ENCODE measurements around the gene ADGRL1. TPM values are rescaled to one million over a fixed set of nuclear protein-coding genes. Genes with fewer than 3 reads are reported as not detected.

Gene ADGRL1
- total RNA-seq, 1 experiment from 2014 or later = 39.3 TPM

DNA sequence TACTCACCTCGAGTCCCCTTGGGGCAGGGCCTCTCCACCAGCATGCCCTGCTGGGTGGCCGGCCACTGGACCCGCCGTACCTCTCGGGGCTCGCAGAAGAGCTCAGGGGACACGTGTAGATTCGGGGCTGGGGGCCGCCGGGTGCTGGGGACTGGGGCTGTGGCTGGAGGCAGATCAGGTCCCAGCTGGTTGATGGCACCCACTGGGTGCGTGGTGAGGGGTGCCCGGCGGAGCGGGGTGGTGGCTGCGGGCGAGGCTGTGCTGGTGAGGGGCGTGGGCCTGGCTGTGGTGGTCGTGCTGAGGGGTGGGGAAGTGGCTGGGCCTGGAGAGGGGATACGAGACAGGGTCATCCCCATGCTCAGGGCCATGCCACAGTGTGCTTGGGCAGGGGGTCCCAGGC, 44.7 kb downstream of the ADGRL1 start:
- no peak overlapping the region for H2AFZ ChIP-seq (ENCODE audit: low read length)
- no peak for ATAC-seq
- H4K20me1 ChIP-seq (ENCODE audit: low read length) = no peaks in the 10 kb centered on the region
- no peaks in the 10 kb centered on the region for H3F3A ChIP-seq (ENCODE audit: low read length, unreplicated experiment)
- TF ChIP-seq EZH2phosphoT487 (IDR thresholded peaks at IDR 0.05; ENCODE audit: borderline replicate concordance, low read length) (no peak), EZH2 (IDR thresholded peaks at IDR 0.05; ENCODE audit: low read length, unreplicated experiment) (no peak)
- TF ChIP-seq, protein P1, sequence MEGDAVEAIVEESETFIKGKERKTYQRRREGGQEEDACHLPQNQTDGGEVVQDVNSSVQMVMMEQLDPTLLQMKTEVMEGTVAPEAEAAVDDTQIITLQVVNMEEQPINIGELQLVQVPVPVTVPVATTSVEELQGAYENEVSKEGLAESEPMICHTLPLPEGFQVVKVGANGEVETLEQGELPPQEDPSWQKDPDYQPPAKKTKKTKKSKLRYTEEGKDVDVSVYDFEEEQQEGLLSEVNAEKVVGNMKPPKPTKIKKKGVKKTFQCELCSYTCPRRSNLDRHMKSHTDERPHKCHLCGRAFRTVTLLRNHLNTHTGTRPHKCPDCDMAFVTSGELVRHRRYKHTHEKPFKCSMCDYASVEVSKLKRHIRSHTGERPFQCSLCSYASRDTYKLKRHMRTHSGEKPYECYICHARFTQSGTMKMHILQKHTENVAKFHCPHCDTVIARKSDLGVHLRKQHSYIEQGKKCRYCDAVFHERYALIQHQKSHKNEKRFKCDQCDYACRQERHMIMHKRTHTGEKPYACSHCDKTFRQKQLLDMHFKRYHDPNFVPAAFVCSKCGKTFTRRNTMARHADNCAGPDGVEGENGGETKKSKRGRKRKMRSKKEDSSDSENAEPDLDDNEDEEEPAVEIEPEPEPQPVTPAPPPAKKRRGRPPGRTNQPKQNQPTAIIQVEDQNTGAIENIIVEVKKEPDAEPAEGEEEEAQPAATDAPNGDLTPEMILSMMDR (conservative IDR thresholded peaks at IDR 0.05; ENCODE audit: low read depth, low read length) = no peak
- no peaks in the 10 kb centered on the region for H3K4me1 ChIP-seq (ENCODE audit: insufficient read depth, low read length)
- no peak for DNase-seq
- H3K4me3 ChIP-seq (ENCODE audit: low read length) = no peak overlapping the region
- no peaks in the 10 kb centered on the region for H3K27me3 ChIP-seq (ENCODE audit: low read length)
- H3K79me2 ChIP-seq (ENCODE audit: low read length) = no peaks in the 10 kb centered on the region
- no peaks in the 10 kb centered on the region for H3K9me3 ChIP-seq (ENCODE audit: low read length)
- H3K9me2 ChIP-seq (replicated peaks; ENCODE audit: low read length) = no peaks in the 10 kb centered on the region
- peaks cover 10% of the 10 kb centered on the region for H3K36me3 ChIP-seq (ENCODE audit: low read depth, low read length)
- ChIA-PET CTCF (no interaction called here), POLR2A (ENCODE audit: unreplicated experiment) (no interaction called here)
- BruUV-seq (replicated peaks) = no TSS peak
- intact Hi-C loops (cut with micrococcal nuclease) = no loop called here
- no peak overlapping the region for H3K27ac ChIP-seq (ENCODE audit: low read length)
- H3K9ac ChIP-seq (ENCODE audit: low read length) = no peak overlapping the region
- no peak overlapping the region for H3K4me2 ChIP-seq (ENCODE audit: low read length)

DNA sequence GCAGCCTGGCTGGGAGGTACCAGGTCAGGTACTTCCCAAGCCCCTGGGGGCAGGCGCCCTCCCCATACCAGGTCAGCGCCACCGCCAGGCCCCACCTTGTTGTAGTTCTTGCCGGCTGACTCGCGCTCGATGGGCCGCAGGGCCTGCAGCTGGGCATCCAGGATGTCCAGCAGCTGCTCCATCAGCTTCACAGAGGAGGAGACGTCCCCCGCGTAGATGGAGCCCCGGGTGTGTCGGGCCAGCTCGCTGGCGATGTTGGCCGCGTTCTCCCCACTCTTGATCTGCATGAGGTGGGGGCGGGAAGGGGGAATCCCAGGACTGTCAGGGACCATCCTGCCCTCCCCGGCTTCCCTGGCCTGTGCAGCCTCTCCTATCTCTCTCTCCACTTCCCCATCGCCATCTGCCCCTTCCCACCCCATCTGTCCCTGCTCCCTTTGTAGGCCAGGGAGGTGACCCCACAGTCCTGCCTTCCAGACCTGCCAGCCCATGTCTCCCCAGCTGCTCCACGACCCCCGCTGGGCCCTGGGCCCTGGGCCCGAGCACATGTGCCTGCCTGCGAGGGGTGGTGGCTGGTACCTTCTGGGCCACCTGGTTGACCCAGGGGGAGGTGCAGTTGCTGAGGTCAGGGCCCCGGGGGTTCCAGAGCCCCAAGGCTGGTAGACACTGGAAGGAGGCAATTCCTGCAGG, 45.8 kb downstream of the ADGRL1 start:
- Histone ChIP-seq H3K4me1 (ENCODE audit: insufficient read depth, low read length) (no peaks in the 10 kb centered on the region), H3K36me3 (ENCODE audit: low read depth, low read length) (peaks cover 14% of the 10 kb centered on the region), H4K20me1 (ENCODE audit: low read length) (no peaks in the 10 kb centered on the region), H3K27ac (ENCODE audit: low read length) (no peak overlapping the region), H3K9me3 (ENCODE audit: low read length) (no peaks in the 10 kb centered on the region), H2AFZ (ENCODE audit: low read length) (no peak overlapping the region), H3K9ac (ENCODE audit: low read length) (no peak overlapping the region), H3K9me2 (replicated peaks; ENCODE audit: low read length) (no peaks in the 10 kb centered on the region), H3K4me2 (ENCODE audit: low read length) (no peak overlapping the region), H3K4me3 (ENCODE audit: low read length) (no peak overlapping the region), H3F3A (ENCODE audit: low read length, unreplicated experiment) (no peaks in the 10 kb centered on the region), H3K79me2 (ENCODE audit: low read length) (no peaks in the 10 kb centered on the region), H3K27me3 (ENCODE audit: low read length) (no peaks in the 10 kb centered on the region)
- DNase-seq = no peak
- intact Hi-C loops (cut with micrococcal nuclease) = no loop called here
- ChIA-PET CTCF (no interaction called here), POLR2A (ENCODE audit: unreplicated experiment) (no interaction called here)
- no TSS peak for BruUV-seq (replicated peaks)
- TF ChIP-seq EZH2phosphoT487 (IDR thresholded peaks at IDR 0.05; ENCODE audit: borderline replicate concordance, low read length) = no peak
- TF ChIP-seq, protein P1 (conservative IDR thresholded peaks at IDR 0.05; ENCODE audit: low read depth, low read length) = no peak
- no peak for TF ChIP-seq EZH2 (IDR thresholded peaks at IDR 0.05; ENCODE audit: low read length, unreplicated experiment)
- no peak for ATAC-seq

DNA sequence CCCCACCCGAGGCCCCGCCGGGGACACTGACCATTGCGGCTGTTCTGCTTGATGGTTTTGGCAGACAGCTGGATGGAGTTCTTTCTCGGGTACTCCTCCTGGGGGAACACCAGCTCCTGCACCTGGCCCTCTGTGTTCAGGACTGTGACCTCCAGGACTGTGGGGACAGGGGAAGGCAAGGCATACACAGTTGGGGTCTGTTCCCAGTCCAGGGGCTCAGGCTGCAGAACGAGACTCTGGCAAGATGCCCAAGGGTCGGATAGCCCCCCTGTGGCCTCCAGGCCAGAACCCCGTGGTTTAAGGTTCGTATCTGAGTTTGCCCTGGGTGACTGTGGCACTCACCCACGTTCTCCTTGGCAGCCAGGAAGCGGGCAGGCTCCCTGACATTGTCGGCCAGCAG, 46.9 kb downstream of the ADGRL1 start:
- no peak overlapping the region for H3K27ac ChIP-seq (ENCODE audit: low read length)
- H3K4me1 ChIP-seq (ENCODE audit: insufficient read depth, low read length) = no peaks in the 10 kb centered on the region
- no peak for DNase-seq
- no peak overlapping the region for H3K9ac ChIP-seq (ENCODE audit: low read length)
- BruUV-seq (replicated peaks) = no TSS peak
- H4K20me1 ChIP-seq (ENCODE audit: low read length) = no peaks in the 10 kb centered on the region
- no peak overlapping the region for H2AFZ ChIP-seq (ENCODE audit: low read length)
- peaks cover 14% of the 10 kb centered on the region for H3K36me3 ChIP-seq (ENCODE audit: low read depth, low read length)
- no peak overlapping the region for H3K4me3 ChIP-seq (ENCODE audit: low read length)
- H3K27me3 ChIP-seq (ENCODE audit: low read length) = no peaks in the 10 kb centered on the region
- no peak overlapping the region for H3K4me2 ChIP-seq (ENCODE audit: low read length)
- ChIA-PET CTCF (no interaction called here), POLR2A (ENCODE audit: unreplicated experiment) (no interaction called here)
- no peaks in the 10 kb centered on the region for H3K79me2 ChIP-seq (ENCODE audit: low read length)
- ATAC-seq = no peak
- no peaks in the 10 kb centered on the region for H3K9me3 ChIP-seq (ENCODE audit: low read length)
- TF ChIP-seq EZH2phosphoT487 (IDR thresholded peaks at IDR 0.05; ENCODE audit: borderline replicate concordance, low read length) (no peak), EZH2 (IDR thresholded peaks at IDR 0.05; ENCODE audit: low read length, unreplicated experiment) (no peak)
- TF ChIP-seq, protein P1 (conservative IDR thresholded peaks at IDR 0.05; ENCODE audit: low read depth, low read length) = no peak
- intact Hi-C loops (cut with micrococcal nuclease) = no loop called here
- no peaks in the 10 kb centered on the region for H3K9me2 ChIP-seq (replicated peaks; ENCODE audit: low read length)
- H3F3A ChIP-seq (ENCODE audit: low read length, unreplicated experiment) = no peaks in the 10 kb centered on the region
